IPS DF 19.7 (cell line): ENCODE measurements around the gene NHLRC4.

Source experiments
- DNase-seq: peaks from one replicate; pipeline ENCODE4 v3.0.0-alpha.2; 2013; ENCODE audit warnings: low read depth, low spot score

NHLRC4 gene

GRCh38 chr16:530111-530817, 36.5 kb upstream of the NHLRC4 start:
- no peak for DNase-seq

- DNase-seq: no peak
Measured at GRCh38 chr16:531494-532125, 35.2 kb upstream of the NHLRC4 start.

- no peak for DNase-seq
Measured at GRCh38 chr16:533391-534123, 33.2 kb upstream of the NHLRC4 start.

DNA sequence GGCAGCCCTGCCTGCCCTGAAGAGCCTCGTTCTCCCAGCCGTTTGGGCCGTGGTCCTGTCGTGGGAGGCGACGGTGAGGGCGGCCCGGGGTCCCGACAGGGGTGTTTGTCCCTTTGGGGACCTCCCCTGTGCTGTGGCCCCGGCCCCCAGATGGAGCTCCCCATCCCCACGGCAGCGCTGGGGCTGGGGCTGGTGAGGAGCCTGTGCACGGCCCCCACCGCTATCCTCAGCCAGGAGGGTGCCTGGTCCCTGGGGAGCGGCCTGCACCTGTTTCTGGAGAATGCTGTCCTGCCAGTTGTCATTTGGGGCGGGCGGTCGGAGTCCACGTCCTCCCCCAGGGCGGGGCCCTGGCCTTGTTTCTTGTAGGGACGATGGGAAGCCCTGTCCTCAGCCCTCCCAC, 32.7 kb upstream of the NHLRC4 start:
- no peak for DNase-seq

DNA sequence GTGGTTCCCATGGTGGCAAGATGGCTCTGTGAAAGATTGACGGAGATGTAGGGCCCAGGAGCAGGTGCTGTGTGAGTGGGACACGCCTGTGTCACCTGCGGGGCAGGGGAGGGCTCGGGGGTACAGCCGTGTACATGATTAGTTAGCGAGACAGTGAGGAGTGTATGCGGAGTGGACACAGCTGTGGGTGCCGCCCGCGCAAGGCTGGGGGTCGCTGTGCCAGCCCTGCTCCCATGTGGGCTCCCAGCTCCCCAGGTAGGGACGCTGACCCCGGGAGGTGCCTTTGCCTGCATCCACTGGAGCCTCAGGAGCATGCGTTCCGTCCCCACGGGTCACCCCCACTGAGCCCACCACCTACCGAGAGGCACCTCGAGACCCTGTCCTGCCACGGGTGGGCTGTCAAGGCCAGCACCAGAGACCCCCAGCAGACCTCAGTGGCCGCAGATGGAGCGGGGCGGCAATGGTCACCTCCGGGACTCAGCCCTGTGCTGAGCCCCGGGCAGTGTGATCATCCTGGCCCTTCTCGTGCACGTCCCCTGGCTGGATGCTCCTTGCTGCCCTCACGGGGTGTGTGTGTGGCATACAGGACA, 31.9 kb upstream of the NHLRC4 start:
- DNase-seq: no peak

DNA sequence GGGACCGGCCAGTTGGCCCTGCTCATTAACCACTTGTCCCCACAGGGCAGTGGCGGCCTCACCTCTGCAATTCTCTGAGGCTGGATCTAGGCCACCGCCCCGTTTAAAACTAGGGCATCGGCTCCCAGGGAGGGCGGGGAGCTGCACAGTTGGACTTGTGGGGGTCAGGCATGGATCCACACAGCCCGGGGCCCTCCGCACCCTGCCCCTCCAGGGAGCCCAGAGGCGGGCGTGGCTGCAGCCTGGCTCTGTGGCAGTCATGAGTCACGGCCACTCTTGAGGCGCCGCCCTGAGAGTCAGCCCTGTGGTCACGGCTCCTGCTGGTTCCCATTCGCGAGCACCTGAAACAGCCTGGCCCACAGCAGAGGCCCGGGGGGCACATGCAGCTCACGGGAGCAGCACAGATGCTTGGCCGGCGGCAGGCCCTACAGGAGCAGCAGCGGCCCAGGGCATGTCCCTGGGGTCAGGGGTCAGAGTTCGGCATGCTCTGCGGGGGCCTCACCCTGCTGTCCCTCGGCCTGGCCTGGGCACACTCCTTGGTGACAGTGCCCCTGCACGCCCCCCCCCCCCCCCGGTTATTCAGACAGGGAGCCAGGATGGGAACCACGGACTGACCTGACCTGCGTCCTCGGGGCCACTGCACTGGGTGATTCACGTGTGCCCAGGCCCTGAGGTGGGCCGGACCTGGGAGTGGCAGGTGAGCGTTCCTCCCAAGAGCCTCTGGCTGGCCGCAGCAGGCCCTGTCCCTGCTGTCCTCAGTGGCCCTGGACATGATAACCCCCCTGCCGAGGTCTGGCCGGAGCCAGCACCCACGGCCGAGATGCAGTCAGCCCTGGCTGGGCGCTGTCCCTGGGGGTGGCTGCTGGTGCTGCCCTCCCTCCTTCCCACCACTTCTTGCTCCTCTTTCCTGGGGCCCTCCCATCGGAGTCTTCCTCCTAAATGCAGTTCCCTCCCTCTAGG, 31.1 kb upstream of the NHLRC4 start:
- no peak for DNase-seq

- DNase-seq: no peak
Measured at GRCh38 chr16:536746-537145, 30.1 kb upstream of the NHLRC4 start.

DNA sequence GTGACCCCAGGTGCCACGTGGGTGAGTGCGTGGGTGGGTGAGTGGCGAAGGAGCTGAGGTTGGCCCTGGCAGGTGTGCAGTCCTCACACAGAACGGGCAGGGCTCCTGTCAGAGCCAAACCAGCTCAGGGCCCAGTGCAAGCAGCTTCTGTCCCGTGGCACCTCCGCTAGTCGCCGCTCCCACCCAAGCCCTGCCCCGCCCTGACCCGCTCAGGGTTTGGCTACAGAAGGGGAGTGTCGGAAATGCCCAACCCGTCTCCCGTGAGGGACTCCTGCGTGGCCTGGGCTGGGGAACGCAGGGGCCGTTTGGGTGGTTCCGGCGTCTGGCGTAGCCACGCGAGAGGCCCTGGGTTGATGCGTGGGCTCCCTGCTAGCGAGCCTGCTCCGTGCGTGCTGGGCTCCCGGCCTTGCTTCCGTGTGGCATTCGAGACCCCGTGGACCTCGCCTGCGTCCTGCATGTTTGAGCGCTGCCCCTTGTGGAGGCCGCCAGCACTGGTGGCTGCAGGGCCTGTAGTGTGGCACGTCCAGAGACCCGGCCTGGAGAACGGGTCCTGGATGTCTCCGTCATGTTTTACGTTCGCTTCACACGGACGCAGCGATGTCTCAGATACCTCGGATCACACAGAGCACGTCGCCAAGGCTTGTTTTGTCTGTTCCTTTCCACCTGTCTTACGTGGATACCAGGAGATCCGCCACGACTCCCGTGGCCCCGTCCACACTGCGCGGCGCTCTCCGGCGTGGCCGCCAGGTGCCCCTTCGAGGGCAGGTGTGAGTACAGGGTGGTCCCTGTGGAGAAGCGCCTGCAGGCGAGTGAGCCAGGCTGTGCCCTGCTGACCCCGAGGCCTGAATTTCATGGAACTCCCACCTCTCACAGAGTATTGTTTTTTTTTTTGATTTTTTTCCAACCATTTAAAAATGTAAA, 29.1 kb upstream of the NHLRC4 start:
- no peak for DNase-seq

DNA sequence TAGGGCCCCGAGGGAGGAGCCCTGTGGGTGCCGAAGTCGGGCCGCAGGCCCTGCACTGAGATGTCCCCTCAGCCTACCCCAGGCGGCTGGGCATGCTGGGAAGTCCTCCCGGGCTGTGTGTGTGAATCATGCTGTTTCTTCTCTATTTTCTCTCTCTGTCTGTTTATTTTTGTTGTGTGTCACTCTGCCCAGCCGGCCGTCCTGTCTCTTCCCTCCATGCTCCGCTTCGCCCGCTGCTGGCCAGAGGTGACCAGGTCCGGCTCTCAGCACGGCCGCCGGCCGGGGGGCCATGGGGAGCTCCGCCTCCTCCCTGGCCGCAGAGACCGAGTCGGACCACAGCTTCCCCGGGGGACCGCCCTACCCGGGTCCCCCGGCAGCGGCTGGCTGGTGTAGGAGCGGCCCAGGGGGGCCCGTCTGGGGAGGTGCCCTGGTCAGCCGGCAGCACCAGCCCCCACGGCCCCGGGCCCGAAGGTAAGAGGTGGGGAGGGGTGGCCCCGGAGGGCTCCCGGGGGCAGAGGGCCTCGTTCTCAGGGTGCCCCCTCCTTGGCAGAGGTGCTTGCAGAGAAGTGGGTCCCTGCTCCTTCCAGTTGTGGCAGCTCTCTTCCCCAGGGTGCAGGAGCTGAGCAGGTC, 26.8 kb upstream of the NHLRC4 start:
- no peak for DNase-seq

DNA sequence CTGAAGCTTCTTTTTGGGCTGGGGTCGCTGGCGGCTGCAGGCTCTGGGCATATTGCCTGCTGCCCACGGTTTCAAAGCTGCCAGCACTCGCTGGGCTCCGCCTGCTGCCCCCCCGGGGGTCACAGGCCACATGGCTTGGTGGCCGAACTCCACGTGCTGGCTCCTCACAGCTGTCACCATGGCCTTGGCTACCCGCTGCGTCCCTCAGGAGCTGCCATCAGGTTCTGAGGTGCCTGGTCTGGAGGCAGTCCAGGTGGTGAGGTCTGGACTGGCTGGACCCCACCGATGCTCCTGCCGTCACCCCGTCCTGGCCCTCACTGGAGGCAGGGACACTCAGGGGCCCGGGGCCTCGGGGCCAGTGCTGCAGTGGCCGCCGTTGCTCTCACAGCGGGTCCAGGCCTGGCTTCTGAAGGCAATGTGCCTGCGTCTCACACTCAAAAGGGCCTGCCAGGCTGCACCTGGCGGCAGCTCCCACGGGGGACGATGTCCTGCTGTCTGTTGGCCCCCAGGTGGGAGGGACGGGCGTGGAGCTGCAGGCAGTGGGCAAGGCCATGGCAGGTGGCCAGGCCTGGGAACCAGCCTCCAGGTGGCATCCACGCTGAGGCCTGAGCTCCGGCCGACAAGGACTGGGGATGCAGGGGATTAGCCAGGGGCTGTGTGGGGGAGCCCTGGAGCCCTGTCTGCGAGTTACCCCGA, 26.0 kb upstream of the NHLRC4 start:
- DNase-seq: no peak

- no peak for DNase-seq
Measured at GRCh38 chr16:543301-544164, 23.3 kb upstream of the NHLRC4 start.

GRCh38 chr16:544517-544916, 22.3 kb upstream of the NHLRC4 start:
- no peak for DNase-seq

GRCh38 chr16:546909-547770, 19.7 kb upstream of the NHLRC4 start:
- DNase-seq: no peak

- no peak for DNase-seq
Measured at GRCh38 chr16:548586-548985, 18.2 kb upstream of the NHLRC4 start.

- no peak for DNase-seq
Measured at GRCh38 chr16:549544-550263, 17.1 kb upstream of the NHLRC4 start.

DNA sequence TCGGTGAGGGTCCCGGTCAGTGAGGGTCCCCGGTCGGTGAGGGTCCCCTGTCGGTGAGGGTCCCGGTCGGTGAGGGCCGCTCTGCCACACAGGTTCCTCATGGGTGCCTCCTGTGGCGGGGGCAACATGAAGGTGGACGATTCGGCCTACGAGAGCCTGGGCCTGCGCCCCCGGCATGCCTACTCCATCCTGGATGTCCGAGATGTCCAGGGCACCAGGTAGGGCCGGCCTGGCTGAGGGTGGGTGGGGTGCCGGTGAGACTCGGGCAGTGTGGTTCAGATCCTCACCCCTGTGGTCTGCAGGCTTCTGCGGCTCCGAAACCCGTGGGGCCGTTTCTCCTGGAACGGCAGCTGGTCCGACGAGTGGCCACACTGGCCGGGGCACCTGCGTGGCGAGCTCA, 15.6 kb upstream of the NHLRC4 start:
- no peak for DNase-seq

GRCh38 chr16:552171-552570, 14.6 kb upstream of the NHLRC4 start:
- no peak for DNase-seq
